DOHH2 (cell line): ENCODE results near the gene TAF7L.

Source experiments
- EZH2phosphoT487 ChIP-seq: fragments of 200-600 bp; sonication (generic); IDR thresholded peaks from 2 replicates; pipeline ENCODE4 v1.6.1; 2017; ENCODE audit warnings: borderline replicate concordance, mild to moderate bottlenecking, antibody characterized with exemption, low read length, moderate library complexity, mixed read lengths
- TF ChIP-seq, protein P1 (sequence below): fragments of 200-600 bp; sonication (generic); IDR thresholded peaks from one replicate; pipeline ENCODE4 v1.5.1; 2014; ENCODE audit warnings: antibody characterized with exemption, mild to moderate bottlenecking, low read depth, low read length; ENCODE audit not compliant: poor library complexity, severe bottlenecking

DNA sequence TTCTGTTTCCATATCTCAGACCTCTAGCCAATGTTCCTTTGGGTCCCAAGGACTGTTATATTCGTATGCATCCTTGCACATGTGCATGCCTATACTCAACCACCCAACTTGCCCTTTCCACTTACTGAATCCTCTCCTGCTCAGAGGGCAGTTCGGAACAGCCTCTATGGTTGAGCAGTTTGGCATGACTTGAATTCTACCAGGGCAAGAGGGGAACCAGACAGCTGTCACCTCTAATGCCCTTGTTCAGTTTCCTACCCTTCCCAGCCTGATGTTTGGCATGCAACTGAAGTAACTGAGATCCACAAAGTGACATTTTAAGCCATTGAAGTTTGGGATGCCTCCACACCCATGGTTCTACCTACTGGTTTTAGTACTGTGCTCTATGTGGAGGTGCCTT, 54.1 kb downstream of the TAF7L start:
- TF ChIP-seq, protein P1, sequence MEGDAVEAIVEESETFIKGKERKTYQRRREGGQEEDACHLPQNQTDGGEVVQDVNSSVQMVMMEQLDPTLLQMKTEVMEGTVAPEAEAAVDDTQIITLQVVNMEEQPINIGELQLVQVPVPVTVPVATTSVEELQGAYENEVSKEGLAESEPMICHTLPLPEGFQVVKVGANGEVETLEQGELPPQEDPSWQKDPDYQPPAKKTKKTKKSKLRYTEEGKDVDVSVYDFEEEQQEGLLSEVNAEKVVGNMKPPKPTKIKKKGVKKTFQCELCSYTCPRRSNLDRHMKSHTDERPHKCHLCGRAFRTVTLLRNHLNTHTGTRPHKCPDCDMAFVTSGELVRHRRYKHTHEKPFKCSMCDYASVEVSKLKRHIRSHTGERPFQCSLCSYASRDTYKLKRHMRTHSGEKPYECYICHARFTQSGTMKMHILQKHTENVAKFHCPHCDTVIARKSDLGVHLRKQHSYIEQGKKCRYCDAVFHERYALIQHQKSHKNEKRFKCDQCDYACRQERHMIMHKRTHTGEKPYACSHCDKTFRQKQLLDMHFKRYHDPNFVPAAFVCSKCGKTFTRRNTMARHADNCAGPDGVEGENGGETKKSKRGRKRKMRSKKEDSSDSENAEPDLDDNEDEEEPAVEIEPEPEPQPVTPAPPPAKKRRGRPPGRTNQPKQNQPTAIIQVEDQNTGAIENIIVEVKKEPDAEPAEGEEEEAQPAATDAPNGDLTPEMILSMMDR, result no peak
- no peak for TF ChIP-seq EZH2phosphoT487
